Brain pericyte (primary cell): Measurements from ENCODE around the gene KCTD16.

Source experiments
- DNase-seq: peaks from one replicate; pipeline ENCODE4 v3.0.0-alpha.2; 2012; ENCODE audit warnings: low read depth, low spot score

KCTD16 gene

DNA sequence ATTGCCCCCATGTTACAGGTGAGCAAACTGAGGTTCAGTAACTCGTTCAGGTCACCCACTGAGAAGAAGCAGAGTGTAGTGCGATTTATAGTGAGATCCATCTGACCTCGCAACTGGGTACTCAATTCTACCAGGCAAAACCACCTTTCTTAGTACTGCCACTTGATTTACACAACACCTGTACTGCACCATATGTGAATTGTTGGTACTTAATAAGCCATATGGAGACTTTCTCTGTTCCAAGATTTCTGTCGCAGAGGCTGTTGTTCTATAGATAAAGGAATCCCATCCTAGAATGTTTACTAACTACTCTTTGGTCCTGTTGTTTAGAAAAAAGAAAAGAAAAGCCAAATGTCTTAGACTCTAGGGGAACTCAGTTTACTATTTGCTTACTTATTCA lies 287.5 kb downstream of the KCTD16 start:
- DNase-seq = no peak

DNA sequence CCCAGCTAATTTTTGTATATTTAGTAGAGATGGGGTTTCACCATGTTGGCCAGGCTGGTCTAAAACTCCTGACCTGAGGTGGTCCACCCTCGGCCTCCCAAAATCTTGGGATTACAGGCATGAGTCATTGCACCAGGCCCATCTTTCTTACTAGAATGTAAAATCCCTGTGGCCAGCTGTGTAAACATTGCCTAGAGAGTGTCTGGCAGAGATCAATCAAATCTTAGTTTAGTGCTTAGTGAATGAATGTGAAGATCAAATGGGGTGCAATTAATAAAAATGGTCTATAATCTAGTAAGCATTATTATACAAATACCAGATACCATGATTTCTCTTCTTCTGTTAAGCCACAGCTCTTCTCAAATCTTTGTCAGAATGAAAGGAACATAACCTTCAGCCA lies 289.9 kb downstream of the KCTD16 start:
- no peak for DNase-seq

GRCh38 chr5:144462577-144462976 lies 291.9 kb downstream of the KCTD16 start:
- DNase-seq = no peak

DNA sequence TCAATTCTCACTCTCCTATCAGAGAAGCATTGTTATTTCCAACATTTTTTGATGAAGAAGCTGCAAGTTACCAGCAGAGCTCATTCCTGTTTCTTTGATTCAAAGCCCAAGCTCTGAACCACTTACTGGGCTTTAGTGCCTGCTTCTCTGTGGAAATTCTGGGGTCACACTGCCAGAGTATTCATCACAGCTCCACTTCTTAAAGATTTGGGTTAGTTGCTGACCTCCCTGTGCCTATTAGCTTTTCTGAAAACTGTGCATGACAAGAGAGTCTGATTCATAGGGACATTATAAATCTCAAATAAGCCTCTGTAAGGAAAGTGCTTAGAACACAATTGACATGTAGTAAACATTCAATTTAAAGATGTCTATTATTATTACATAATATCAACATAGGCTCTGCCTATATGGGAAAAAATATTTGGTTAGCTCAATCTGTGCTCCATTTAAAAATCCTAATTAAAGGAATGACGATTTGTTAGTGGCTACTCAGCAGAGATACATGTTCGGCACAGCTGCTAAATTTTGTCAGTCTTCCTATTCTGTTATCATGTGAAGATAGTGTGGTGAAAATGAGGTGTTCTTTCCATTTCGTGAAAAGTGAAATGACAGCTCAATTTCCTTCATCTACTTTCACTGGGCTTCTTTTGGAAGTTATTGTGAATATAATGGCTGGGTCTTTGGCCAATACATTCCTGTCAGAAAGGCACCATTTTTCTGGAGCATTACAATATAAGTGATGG lies 293.0 kb downstream of the KCTD16 start:
- no peak for DNase-seq

GRCh38 chr5:144464306-144464705 lies 293.6 kb downstream of the KCTD16 start:
- DNase-seq = no peak

GRCh38 chr5:144465441-144465840 lies 294.8 kb downstream of the KCTD16 start:
- no peak for DNase-seq

- no peak for DNase-seq
Measured at GRCh38 chr5:144467792-144468191, 297.1 kb downstream of the KCTD16 start.

- no peak for DNase-seq
Measured at GRCh38 chr5:144468571-144468970, 297.9 kb downstream of the KCTD16 start.

GRCh38 chr5:144469106-144469505 lies 298.4 kb downstream of the KCTD16 start:
- DNase-seq = no peak

- no peak for DNase-seq
Measured at GRCh38 chr5:144472221-144472620, 301.5 kb downstream of the KCTD16 start.

GRCh38 chr5:144473650-144474049 lies 303.0 kb downstream of the KCTD16 start:
- DNase-seq = no peak

- DNase-seq = no peak
Measured at GRCh38 chr5:144478565-144478964, 307.9 kb downstream of the KCTD16 start.

DNA sequence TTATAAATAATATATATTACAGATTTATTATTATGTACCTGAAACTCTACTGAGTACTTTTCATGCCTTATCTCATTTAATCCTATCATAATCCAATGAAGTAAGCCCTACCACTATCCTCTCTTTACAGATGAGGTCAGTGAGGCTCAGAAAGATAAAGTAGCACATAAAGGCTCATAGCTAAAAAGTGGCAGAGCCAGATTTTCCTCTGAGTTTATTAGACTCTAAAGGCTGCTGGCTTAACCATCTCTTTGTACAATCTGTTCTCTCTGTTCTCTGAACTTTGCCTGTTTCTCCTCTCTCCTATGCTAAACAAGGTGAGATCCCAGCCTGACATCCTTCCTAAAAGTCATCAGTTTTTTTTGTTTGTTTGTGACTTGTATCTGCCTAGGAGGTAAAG lies 311.2 kb downstream of the KCTD16 start:
- no peak for DNase-seq

- no peak for DNase-seq
Measured at GRCh38 chr5:144484124-144484897, 313.6 kb downstream of the KCTD16 start.

DNA sequence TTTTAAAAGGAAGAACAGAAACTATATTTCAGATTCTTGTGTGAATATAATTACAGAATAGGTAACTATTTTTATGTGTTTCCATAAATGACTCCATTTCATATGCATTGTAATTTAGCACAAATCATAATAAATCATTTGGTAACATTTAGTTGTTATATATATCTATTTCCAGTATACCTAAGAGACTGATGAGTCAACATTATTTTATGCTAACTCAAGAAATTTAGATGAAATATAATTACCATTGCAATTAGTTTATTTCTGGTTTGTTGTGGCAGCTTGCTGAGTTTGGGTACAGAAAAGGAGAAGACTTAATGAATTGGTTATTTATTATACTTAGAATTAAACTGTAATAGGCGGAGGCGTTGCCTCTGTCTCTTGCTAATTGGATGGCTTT lies 314.9 kb downstream of the KCTD16 start:
- DNase-seq = no peak

DNA sequence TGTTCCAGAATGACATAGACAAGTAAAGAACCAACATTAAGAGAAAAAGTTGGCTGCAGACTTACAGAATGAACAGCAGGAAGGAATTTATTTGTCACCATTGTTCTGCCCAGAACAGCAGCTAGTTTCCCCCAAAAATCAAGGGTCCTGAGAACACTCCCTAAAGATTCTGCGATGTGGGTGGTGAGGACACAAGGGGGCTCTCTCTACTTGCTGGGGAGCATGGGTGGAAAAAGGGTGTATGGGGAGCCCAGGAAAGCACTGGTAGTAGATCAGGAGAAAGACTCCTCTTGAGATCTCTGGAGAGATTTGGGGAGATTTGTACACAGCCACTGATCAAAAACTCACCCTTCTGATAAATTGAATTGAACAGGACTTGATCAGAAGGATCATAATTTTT lies 316.5 kb downstream of the KCTD16 start:
- DNase-seq = no peak

DNA sequence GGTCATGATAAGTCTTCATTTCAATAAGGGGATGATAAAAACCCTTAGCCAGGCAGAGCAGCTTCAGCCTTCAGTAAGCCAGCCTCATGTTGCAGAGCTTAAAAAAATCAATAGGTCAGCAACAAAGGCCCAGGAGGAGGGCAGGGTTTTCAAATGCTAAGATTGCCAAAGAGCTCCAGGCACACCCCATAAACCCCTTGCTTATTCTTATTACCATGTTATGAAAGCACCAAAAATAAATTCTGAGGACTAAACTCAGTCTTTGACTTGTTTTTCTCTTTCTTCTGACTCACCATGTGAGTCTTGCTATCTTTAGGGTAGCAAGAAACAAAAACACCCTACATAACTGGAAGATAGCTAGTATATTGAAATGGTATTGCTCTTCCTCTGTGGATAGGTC lies 317.1 kb downstream of the KCTD16 start:
- DNase-seq = no peak

DNA sequence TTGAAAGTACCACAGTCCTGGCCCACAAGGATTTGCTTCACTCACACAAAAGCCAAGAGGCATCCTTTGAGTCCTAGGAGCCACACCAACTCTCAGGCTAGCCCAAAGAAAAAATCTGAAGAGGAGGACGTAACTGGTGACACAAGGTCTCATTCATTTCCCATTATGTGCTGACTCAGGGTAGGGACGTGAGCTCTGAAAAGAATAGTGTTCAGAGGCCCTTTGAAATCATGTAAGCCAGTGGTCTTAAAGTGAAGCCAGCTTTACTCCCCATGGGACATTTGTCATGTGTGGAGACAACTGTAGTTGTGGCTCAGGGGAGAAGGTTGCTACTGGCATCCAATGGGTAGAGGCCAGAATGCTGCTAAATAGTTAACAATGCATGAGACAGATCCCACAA lies 332.4 kb downstream of the KCTD16 start:
- DNase-seq = no peak

GRCh38 chr5:144504929-144505577 lies 334.4 kb downstream of the KCTD16 start:
- no peak for DNase-seq

DNA sequence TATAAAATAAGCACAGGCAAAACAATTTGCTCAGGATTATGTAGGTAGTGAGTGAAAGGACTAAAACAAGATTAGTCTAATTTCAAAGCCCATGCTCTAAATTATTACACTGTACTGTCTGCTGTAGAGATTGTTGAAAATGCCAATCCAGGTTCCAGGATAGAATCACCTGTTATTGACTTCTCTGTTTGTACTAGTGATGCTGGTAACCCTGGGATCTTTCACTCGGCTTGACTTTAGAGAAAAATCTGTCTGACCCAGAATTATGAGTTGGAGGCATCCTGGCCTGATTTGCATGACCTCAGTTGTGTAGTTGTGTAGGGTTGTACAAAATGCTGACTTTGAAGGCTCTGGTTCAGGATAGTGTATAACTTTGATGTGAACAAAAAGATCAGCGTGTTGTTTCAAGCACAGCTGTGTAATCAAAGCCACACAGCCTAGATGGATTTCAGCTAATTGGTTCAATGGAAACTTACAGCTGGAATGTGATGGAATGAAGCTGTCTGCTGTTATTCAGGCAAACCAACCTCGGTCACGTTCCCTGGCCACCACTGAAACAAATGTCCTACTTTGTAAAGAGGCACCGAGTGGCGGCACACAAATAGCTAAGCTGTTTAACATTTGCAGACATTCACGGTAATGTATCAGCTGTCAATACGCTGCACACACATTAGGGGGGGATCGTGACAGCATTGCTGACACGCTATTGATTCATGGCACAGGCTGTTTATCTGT lies 340.3 kb downstream of the KCTD16 start:
- DNase-seq = no peak

GRCh38 chr5:144511580-144512072 lies 341.0 kb downstream of the KCTD16 start:
- no peak for DNase-seq

DNA sequence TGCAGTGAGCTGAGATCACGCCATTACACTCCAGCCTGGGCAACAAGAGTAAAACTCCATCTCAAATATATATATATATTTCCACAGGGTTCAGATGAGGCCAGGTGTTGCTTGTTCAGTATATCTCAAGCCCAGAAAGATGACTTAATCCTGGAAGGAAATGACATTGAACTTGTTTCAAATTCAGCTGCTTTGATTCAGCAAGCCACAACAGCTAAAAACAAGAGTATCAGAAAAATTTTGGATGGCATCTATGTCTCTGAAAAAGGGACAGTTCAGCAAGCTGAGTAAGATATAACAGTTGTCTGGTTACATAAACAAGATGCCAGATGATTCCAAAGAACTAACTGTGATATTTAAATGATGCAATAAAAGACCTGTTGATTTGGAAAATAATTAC lies 352.0 kb downstream of the KCTD16 start:
- no peak for DNase-seq
